Stimulated activated CD8-positive, alpha-beta memory T cell treated with anti-CD3 and anti-CD28 coated beads, Interleukin-12 subunit alpha, Interleukin-12 subunit beta, amount 100 ng/mL, for 24 hours (primary cell): ENCODE data around the gene RUFY3.
"Not testable (repeated sequence)": the region's sequence is repeated elsewhere in the genome, so short reads cannot be mapped to it uniquely, and the experiment has no call there.

Experiments
- DNase-seq: peaks from one replicate; pipeline ENCODE4 v3.0.0-alpha.2; 2020; ENCODE audit errors: extremely low read depth

RUFY3 gene

DNA sequence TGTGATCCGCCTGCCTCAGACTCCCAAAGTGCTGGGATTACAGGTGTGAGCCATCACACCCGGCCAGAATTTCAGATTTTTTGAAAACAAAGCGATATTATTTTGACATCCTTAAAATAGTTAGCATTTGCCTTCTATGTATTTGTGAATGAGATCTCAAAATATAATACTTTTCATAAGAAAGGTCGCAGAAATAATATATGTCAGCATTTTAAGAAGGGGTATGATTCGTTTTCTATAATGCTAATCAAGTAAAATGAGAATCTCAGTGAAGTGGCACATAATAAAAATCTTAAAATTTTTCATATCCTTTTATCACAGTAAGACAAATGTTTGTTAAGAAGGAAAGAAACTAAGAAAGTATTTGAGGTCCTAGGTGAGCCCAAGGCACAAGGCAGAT is 65.7 kb downstream of the RUFY3 start:
- DNase-seq, result no peak

GRCh38 chr4:70788733-70789132 is 67.0 kb downstream of the RUFY3 start:
- DNase-seq, result no peak

GRCh38 chr4:70793626-70794025 is 71.9 kb downstream of the RUFY3 start:
- no peak for DNase-seq

DNA sequence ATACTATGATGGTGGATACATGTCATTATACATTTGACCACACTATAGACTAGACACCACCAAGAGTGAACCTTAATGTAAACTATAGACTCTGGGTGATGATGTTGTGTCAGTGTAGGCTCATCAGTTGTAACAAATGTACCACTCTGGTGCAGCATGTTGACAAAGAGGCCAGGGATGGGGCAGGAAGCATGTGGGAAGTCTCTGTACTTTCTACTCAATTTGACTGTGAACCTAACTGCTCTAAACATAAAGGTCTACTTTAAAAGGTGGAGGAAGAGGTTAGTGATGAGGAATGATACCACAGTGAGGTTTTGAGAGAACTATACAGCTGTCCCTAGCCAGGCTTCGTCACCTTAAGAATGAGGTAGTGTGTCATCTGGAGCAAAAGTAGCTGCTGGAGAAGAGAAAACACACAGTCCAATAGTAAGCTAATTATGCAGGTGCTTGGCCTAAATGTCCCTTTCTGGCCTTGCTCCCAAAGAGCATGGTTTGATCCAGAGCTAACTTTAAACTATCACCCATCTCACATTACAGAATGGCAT is 79.6 kb downstream of the RUFY3 start:
- DNase-seq, result no peak

DNA sequence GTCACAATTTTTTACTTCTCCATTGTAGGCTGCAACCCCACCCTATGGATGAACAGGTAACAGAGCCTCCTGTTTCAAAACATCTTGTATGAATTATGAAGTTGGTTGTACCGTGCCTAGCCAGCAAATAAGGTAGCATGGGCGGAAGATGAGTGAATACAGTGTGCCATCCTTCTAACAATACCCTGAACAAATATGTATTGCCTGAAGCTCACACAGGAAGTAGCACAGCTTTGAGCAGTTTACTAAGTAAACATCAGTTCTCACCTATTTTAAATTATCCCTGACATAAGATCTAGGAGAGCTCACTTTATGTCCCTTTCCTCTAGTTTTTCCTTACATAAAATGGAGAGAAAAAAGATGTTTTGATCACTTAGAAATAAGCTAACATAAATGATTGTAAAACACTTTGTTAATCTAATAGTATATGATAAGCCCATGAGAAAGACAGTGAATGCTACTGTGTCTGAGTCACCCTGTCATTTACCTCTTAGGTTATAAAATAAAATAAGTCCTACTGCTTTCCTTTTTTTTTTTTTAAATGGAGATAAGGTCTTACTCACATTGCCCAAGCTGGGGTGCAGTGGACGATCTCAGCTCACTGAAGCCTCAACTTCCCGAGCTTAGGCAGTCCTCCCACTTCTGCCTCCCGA is 81.3 kb downstream of the RUFY3 start:
- DNase-seq, result no peak

DNA sequence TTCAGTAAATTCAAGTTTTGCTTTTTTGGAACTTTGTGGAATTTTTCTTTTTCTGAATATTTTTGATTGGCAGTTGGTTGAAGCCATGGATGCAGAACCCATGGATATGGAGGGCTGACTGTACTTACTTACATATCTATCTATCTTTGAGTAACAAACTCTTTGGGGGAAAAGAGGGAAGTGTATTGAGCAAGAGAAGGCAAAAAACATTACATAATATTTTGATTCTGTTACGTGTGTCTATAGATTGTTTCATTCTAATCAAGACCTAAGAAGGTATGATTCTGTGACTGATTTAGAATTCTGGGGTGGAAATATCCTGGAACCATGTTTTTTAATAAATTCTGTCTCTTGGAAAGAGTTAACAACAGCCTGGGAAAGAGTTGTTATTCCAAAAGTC is 86.4 kb downstream of the RUFY3 start:
- DNase-seq, result no peak

DNA sequence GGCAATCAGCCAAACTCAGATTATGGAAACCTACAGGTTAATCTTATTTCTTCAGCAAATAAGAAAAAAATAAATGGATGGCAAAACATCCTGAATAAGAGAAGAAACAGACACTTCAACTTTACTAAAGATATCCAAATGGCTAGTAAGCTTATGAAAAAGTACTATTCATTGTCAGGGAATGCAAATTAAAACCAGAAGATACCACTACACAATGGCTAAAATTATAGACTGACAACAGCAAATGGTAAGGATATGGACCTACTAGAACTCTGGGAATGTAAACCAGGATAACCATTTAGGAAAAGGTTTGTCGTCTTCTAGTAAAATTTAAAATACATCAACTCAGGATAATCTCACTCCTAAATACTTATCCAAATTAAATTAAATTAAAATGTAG is 93.6 kb downstream of the RUFY3 start:
- DNase-seq, result no peak

DNA sequence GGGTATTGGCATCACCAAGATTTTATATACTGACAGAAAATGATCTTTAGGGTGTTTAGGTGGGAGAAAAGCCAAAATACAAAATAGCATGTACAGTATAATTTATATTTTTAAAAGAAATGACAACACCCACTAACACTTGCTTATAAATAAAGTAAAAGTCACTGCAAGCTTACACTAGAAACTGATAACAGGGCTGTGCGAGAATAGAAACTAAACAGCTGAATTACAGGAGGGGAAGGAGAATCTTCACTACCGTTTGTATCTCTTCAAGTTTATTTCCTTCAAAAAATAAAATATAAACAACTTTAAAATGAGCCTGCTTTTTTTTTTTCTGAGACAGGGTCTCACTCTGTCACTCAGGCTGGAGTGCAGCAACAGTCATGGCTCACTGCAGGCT is 95.1 kb downstream of the RUFY3 start:
- no peak for DNase-seq

DNA sequence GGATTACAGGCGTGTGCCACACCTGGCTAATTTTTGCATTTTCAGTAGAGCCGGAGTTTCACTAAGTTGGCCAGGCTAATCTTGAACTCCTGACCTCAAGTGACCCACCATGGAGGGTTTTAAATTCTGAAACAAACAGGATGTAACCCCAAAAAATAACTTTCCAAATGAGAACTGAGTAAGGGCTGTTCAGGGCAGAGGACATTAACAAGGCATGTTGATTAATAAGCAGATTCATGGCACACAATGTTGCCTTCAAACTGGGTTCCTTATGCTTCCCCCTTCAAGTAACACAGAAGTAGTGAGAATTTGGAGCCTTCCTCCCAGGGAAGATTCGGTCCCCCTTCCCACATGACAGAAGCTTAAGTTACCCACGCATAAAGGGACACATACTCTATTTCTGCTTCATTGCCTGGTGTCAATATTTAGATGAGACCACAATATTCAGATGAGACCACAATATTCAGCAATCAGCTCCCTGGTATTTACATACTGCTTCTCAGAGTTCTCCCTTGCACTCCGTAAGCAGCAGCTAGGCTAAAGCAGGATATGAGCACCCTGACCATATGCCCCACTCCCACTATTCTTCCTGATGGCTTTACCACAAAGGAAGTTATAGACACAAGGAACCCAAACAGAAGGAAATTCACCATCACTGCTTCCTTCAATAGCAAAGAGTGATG is 96.5 kb downstream of the RUFY3 start:
- no peak for DNase-seq

GRCh38 chr4:70818921-70819320 is 97.2 kb downstream of the RUFY3 start:
- DNase-seq, result no peak

DNA sequence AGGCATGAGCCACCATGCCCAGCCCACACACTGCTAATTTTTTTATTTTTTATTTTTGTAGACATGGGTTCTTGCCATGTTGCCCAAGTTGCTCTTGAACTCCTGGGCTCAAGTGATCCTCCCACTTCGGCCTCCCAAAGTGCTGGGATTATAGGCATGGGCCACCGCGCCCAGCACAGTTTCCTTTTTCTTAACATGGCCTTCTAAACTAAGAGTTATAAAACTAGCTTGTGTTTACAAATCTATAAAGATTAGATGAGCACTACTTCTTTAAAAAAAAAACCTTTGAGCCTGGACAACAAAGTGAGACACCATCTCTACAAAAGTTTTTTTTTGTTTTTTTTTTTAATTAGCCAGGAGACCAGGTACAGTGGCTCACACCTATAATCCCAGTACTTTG is 107.3 kb downstream of the RUFY3 start:
- DNase-seq, result no peak

DNA sequence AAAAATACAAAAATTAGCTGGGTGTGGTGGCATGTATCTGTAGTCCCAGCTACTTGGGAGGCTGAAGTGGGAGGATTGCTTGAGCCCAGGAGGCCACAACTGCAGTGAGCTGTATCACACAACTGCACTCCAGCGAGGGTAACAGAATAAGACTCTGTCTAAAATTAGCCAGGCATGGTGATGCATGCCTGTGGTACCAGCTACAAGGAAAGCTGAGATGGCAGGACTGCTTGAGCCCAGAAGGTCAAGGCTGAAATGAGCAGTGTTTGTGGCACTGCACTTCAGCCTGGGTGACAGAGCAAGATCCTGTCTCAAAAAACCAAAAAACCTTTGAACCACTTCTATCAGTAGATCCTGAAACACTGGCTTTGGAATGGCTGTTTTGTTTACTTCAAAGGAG is 107.7 kb downstream of the RUFY3 start:
- DNase-seq, result no peak

GRCh38 chr4:70830054-70830453 is 108.3 kb downstream of the RUFY3 start:
- no peak for DNase-seq

DNA sequence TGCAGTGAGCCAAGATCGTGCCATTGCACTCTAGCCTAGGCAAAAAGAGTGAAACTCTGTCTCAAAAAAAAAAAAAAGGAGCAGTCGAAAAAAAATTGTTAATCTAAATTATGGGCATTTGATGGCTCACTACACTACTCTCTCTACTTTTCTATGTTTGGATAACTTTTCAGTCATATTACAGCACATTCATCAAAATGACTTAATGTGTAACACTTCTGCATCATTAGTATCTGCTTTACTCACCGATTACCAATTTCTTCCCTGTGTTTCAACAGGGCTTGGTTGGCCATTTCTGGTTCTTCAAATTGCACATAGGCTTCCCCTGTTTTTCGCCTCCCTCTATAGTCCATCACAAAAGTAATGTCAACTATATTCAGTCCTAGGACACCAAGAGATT is 109.5 kb downstream of the RUFY3 start:
- no peak for DNase-seq

DNA sequence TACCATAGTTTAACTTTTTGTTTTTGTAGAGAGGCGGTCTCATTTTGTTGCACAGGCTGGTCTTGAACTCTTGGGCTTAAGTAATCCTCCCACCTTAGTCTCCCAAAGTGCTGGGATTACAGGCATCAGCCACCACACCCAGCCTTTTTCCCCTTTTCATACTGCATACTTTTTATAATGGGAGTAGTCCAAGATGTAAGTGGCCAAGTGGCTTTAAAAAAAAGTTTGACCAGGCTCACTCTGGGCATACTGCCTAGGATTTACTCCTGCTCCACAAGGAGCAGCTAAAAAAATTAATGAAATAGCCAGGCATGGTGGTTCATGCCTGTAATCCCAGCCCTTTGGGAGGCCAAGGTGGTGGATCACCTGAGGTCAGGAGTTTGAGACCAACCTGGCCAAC is 111.9 kb downstream of the RUFY3 start:
- no peak for DNase-seq

- no peak for DNase-seq
Observed at GRCh38 chr4:70836081-70836480, 114.3 kb downstream of the RUFY3 start.

DNA sequence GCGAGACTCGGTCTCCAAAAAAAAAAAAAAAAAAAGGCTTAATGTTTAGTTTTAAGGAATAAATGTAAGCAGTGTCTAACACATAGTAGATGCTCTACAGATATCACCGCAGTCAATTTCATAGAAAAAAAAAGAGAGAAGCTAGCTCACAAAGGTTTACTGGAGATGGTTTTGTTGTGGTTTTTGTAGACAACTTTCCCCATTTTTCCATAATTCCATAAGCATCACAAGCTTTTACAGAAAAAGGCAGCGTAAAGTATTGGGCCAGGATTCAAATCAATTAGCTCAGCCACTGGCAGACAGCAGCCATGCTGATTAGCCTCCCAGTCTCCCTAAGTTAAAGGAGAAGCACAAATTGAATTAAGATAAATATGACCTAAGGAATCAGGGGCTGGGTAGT is 116.4 kb downstream of the RUFY3 start:
- no peak for DNase-seq

DNA sequence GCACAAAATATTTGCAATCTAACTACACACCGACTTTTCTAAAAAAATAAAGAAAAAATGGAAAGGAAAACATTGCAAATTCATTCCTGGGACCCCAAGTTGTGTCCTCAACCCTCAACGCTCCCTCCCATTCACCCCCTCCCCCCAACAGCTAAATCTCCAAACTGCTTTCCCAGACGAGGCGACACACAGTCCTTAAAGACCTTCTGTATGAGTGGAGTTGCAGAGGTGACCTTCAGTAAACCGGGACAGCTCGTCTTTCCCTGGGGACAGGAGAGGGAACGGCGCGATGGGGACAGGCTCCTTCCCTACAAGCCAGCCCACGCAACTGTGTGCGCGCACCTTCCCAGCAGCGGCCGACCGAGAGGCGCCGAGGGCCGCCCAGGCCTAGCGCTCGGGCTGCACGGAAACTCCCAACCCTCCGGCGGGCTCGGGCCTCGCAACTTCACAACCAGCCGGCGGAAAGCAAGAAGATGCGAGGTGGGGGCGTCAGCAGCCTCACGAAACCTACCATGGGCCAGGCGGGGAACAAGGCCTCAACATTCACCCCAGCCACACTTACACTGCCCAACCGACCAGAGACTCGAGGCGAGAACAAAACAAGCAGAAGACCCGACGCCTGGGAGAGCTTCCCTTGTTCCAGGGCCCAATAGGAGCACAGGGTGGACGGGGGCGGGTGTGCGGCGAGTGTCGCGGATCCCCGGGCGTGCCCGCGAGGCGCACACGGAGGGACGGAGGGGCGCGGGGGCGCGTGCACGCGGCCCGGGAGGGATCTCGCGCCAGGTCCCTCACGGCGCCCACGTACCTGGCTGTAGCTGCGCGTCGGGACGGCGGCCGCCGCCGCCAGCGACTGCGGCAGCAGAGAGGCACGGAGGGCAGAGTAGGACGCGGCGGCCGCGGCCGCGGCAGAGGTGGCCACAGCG is 117.2 kb downstream of the RUFY3 start:
- peak; percentile 24 for DNase-seq

DNA sequence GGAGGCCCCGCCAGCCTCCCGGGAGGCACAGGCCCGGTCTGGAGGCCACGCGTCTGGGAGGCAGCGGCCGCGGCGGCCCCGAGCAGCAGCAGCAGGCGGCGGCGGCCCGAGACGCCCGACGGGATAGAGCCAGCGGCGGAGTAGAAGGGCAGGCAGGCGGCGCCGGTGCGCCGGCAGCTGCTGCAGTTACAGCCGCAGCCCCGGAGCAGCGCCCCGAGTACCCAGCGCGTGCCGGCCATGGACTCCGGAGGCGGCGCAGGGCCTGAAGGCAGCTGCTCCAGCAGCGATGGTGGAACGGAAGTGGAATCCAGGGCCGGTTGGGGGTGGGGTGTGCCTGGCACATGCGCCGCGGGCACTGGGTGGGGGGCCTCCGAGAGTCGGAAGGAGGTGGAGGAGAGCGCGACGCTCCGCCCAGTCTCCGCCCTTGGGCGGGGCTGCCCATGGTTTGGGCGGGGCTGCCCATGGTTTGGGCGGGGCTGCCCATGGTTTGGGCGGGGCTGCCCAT is 117.9 kb downstream of the RUFY3 start, which contains the start of gene GRSF1:
TSS of gene GRSF1 (minus strand) at position 302 of the 505 bp plus-strand sequence. CDS start at position 239, 63 bp downstream.
- peak; percentile 87 for DNase-seq

GRCh38 chr4:70840137-70840536 is 118.4 kb downstream of the RUFY3 start:
- peak; percentile 16 for DNase-seq

DNA sequence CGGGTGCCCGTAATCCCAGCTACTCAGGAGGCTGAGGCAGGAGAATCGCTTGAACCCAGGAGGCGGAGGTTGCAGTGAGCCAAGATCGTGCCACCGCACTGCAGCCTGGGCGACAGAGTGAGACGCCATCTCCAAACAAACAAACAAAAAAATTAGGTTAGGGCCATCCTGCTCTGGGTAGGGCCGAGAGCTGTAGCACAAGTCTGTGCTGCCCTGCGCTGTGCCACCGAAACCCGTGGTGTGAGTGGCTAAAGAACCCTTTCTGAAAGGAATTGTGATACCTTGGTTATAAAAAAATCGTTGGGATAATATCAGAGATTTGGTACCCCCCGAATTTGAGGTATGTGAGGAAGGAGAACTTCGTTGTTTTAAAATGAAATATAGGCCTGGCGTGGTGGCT is 118.9 kb downstream of the RUFY3 start:
- DNase-seq, result not testable (repeated sequence)

DNA sequence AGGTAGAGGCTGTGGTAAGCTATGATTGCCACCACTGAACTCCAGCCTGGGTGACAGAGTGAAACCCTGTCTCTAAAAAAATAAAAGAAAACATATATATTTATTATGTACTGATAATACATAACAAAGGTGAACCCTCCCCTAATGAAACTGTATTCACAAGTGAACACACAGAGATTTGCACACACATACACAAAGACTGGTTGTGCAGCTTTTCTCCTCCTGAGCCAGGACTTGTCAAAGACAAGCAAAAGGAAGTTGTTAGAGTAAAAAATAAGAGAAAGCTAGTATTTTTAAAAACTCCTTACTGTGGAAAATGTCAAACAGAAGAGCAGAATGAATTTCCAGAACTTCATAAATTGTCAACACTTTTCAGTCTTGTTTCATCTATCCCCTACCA is 119.4 kb downstream of the RUFY3 start:
- DNase-seq, result no peak
